GM21390 (cell line): Measurements from ENCODE around the gene SCG3.

ENCODE experiments used
- ATAC-seq: cut with Tn5 transposase; IDR thresholded peaks from one replicate; pipeline ENCODE4 v1.9.1; 2021; ENCODE audit not compliant: unreplicated experiment

SCG3 gene

GRCh38 chr15:51677452-51677851 lies 3.9 kb upstream of the SCG3 start:
- ATAC-seq: no peak

GRCh38 chr15:51678096-51678495 lies 3.2 kb upstream of the SCG3 start:
- ATAC-seq: no peak

- no peak for ATAC-seq
Measured at GRCh38 chr15:51680321-51680720, 982 bp upstream of the SCG3 start.

DNA sequence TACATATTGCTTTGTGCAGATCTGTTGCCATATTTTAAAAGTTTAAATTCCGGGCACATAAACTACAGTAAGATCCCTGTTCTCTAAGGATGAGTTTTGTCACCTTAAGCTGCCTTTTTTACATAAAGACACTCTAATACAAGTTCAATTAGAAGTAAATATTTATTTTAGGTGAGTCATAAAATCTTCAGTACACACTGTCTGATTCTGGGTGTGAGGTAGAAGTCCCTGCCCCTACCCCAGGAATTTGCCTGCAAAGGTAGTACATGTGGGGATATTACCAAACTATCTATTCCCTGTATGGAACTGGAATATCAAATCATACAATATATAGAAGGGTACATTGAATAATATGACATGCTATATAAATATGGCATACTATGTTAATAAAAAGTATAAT lies 6.3 kb downstream of the SCG3 start:
- no peak for ATAC-seq

DNA sequence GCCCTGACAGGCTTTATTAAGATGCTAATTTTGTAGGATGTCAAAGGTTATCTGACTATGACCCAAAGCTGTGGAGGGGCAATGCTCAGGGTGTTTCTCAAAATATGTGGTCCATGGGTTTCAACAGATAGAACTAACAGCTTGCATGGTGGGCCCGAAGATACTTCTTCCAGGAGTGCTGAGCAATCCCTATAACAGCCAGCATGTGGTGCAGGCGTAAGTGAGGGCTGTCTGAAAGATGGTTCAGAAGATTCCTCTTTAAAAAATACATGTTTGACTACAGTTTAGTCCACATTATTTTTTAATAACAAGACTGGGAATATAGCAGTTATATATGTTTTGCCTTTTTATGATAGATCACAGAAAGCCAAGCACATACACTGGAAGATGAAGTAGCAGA lies 7.6 kb downstream of the SCG3 start:
- ATAC-seq: no peak

DNA sequence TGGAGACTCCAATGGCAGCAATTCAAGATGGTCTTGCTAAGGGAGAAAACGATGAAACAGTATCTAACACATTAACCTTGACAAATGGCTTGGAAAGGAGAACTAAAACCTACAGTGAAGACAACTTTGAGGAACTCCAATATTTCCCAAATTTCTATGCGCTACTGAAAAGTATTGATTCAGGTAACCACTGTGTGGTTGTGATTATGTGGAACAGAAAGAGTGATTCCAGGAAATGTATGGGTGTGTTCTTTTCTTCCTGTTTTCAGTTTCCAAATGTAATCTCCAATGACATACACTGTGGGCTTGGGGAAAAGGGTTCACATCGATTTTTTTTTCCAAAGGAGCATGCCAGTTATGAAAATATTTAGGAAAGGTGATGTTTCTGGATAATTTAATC lies 10.9 kb downstream of the SCG3 start:
- ATAC-seq: no peak

DNA sequence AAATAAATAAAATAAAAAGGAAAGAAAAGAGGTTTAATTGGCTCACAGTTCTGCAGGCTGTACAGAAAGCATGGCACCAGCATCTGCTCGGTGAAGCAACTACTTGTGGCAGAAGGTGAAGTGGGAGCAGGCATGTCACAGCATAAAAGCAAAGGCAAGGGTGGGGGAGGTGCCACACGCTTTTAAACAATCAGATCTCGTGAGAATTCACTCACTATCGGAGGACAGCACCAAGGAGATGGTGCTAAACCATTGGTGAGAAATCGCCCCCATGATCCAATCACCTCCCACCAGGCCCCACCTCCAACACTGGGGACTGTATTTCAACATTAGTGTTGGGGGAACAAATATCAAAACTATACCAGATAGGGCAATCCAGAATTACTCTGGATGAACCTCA lies 15.3 kb downstream of the SCG3 start:
- no peak for ATAC-seq

DNA sequence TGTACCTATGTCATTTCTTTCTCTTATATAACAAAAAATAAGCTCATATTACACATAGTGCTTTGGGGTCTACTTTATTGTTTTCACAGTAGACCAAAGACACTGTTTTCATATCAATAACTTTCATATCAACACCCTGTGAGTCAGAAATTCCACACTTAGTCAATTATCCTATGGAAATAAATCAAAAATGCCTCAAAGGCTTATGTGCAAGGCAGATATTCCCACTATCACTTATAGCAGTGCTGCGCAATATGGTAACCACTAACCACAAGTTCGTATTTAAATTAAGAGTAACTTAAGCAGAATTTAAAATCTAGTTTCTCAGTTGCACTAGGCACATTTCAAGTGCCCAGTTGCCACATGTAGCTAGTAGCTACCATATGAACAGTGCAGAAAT lies 15.9 kb downstream of the SCG3 start:
- ATAC-seq: no peak

DNA sequence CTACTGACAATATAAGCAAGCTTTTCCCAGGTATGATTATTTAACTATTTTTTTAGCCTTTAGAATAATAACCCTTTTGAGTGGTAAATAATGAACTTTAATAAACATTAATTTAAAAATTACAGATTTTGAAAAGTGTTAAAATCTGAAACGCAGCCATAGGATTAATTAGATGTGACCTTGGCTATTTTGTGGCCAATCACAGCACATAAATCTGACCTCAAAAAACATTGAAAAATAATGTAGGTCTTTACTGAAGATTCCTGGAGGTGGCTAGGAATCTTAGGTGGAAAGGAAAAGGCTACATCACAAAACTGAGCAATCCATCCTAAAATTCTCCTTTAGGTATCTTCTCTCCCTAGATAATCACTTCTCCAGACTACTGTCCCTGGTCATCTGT lies 18.1 kb downstream of the SCG3 start:
- no peak for ATAC-seq

DNA sequence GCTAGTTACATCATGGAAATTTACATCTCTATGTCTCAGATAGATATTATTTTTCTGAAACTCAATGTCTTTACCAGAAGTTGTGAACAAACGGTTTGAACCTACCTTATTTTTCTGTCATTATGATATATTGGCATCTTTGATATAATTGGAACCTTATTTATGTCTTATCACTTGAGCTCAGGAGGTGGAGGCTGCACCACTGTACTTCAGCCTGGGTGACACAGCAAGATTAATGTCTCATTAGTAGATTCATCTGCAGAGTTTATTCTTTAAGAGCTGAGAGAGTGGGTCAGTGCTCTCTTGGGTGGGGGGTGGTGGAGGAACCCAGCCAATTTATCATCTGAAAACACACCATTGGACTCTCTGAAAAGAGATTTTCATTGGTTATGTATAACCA lies 21.4 kb downstream of the SCG3 start:
- ATAC-seq: no peak

DNA sequence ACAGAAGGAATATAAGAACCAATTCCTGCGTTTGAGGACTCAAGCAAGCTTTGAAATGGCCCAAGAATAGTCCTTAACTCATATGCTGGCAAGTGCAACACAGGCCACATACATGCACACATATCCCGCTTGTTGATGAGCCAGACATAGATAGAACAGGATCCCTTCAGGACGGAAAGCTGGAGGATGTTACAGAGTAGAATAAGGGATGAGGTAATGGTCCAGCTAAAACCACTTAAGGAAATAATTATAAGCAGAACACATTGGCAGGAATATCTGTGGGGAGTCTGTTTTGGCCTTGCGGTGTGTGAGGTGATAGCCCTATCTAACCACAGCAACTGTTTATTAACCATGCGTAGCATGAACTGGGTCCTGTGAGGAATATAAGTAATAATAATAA lies 25.0 kb downstream of the SCG3 start:
- ATAC-seq: no peak

GRCh38 chr15:51706926-51707608 lies 25.8 kb downstream of the SCG3 start:
- no peak for ATAC-seq

GRCh38 chr15:51708013-51708412 lies 26.7 kb downstream of the SCG3 start:
- ATAC-seq: no peak

DNA sequence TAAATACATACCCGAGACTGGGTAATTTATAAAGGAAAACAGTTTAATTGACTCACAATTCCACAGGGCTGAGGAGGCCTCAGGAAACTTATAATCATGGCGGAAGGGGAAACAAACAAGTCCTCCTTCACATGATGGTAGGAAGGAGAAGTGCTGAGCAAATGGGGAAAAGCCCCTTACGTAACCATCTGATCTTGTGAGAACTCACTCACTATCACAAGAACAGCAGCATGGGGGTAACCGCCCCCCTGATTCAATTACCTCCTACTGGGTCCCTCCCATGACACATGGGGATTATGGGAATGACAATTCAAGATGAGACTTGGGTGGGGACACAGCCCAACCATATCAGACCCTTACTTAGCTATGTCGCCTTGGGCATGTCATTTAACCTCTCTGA lies 27.7 kb downstream of the SCG3 start:
- no peak for ATAC-seq

- ATAC-seq: no peak
Measured at GRCh38 chr15:51714162-51714561, 32.9 kb downstream of the SCG3 start.

DNA sequence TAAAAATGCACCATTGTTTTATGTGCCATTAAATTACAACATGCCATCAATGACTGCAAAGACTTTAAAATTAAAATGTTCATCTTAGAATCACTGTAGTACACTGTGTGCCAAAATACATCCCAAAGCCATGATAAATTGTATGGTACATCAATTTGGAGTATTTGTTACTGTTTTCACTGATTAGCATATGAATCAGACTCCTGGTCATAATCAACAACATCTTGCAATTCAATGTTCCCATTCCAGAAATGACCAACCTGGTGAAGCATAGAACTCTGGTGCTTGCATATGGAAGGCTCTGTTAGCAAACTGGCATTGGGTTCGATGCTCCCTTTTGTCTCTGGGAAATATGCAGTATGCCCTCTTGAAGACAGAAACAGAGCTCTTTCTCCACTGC lies 33.6 kb downstream of the SCG3 start:
- no peak for ATAC-seq

- no peak for ATAC-seq
Measured at GRCh38 chr15:51718219-51718618, 36.9 kb downstream of the SCG3 start.

GRCh38 chr15:51718746-51719145 lies 37.4 kb downstream of the SCG3 start:
- no peak for ATAC-seq

DNA sequence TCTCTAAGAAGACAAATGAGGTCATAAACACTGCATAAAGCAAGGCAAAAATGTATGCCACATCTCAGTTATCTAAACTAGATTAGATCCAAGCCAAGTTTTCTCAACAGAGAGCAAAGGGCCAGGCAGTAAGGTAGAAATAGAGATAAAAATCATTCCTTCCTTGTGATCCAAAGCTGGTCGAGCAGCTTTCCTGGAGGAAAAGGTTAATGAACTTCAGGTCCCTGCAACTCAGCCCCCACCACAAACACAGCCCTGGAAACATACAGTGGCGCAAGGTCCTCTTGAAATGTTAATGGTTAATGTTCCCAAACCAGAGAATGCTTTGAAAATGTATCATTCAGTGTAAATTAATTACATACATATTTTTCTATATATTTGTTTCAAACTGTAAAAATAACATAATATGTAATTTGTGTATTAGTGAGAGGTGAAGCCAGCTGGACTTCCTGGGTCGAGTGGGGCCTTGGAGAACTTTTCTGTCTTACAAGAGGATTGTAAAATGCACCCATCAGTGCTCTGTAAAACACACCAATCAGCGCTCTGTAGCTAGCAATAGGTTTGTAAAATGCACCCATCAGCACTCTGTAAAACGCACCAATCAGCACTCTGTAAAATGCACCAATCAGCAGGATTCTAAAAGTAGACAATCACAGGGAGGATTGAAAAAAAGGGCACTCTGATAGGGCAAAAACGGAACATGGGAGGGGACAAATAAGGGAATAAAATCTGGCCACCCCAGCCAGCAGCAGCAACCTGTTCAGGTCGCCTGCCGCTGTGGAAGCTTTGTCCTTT lies 39.1 kb downstream of the SCG3 start:
- ATAC-seq: no peak

DNA sequence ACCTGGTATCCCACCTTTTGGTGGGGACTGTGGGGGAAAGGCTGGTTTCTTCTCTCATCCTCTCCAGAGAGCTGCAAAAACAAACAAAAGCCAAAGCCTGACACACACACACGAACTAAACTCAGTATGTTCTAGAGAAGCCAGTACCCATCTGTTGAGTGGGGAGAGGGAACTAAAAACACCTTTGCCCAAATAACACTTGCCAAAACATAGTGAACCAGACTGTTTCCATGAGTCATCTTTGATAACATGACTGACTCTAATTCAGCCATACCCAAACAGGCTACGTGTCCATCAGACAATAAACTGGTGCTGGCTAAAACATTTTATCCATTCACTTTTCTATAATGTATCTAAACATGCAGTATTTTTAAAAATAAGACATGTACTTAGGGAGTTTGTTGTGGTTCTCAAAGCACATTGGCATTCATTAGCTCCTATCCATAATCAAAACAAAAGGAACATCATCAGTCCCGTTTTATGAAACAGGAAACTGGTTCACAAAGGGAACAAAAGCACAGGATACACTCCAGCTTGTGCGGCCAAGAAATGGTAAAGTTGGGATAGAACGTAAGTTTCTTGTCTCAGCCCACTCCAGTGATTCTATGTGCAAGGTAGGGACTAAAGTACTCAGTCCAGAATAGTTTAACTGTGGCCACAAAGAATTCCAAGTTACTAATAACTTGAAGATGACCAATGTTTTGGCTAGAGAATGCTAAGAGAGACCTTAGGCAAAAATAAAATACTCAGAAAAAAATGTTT lies 40.1 kb downstream of the SCG3 start:
- ATAC-seq: no peak

GRCh38 chr15:51724199-51724598 lies 42.9 kb downstream of the SCG3 start:
- ATAC-seq: no peak

DNA sequence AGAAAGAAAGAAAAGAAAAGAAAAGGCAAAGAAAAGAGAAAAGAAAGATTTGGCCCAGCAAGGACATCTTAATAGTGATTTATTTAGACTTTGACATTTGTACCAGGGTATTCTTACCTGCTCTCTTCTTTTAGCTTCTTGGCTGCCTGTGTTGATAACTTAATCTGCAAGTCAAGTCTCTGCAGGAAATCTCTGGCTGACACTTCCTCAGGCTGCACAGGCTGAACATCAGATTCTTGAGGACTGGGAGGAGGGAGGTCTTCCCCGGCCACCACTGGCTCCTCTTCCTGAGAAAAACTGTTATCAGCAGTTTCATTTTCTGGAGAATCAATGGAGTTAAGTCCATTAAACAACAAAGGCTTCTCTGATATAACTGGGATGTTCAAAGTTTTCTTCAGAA lies 43.4 kb downstream of the SCG3 start:
- no peak for ATAC-seq
